Activated CD8-positive, alpha-beta T cell treated with anti-CD3 and anti-CD28 coated beads for 36 hours (primary cell): ENCODE results near the gene KCNN1. TPM values are rescaled to one million over a fixed set of nuclear protein-coding genes. Genes with fewer than 3 reads are reported as not detected.
A peak's percentile ranks its signal among the peaks of the same experiment; 100 is the strongest.
"Not testable (repeated sequence)": the region's sequence is repeated elsewhere in the genome, so short reads cannot be mapped to it uniquely, and the experiment has no call there.

Source experiments
- ATAC-seq: fragments of 200-7000 bp; cut with Tn5 transposase; one replicate; pipeline ENCODE4 v1.10.0; 2021; ENCODE audit warnings: mild to moderate bottlenecking, moderate library complexity
- CTCF ChIA-PET: fragments of 350-600 bp; sonication (Branson Sonifier 250); formaldehyde crosslinking; loops from one replicate; lab custom pipeline; 2021; ENCODE audit warnings: antibody characterized with exemption; lab: Charles Lee
- POLR2A ChIA-PET: fragments of 350-600 bp; sonication (Branson Sonifier 250); formaldehyde crosslinking; loops from one replicate; lab custom pipeline; 2021; ENCODE audit warnings: antibody characterized with exemption; lab: Charles Lee
- DNase-seq: peaks from one replicate; pipeline ENCODE4 v3.0.0-alpha.2; 2020
- H3K27ac Mint-ChIP-seq: one replicate; pipeline ENCODE4 v1.8.0; 2021; ENCODE audit warnings: mild to moderate bottlenecking, mixed read lengths
- H3K27me3 Mint-ChIP-seq: one replicate; pipeline ENCODE4 v1.8.0; 2021; ENCODE audit warnings: mixed read lengths
- H3K36me3 Mint-ChIP-seq: one replicate; pipeline ENCODE4 v1.8.0; 2021; ENCODE audit warnings: low read depth, mixed read lengths
- H3K4me1 Mint-ChIP-seq: one replicate; pipeline ENCODE4 v1.8.0; 2021; ENCODE audit warnings: low read depth, mixed read lengths
- H3K4me3 Mint-ChIP-seq: one replicate; pipeline ENCODE4 v1.8.0; 2021; ENCODE audit warnings: mild to moderate bottlenecking, moderate library complexity, mixed read lengths
- H3K9me3 Mint-ChIP-seq: one replicate; pipeline ENCODE4 v1.8.0; 2021; ENCODE audit warnings: mixed read lengths
- intact Hi-C: fragments of 100-400 bp; cut with micrococcal nuclease; formaldehyde crosslinking; loops from one replicate; pipeline ENCODE4 v1.10.0; 2022
- total RNA-seq, 2 experiments: library from RNA; stranded (reverse); gene quantifications; one replicate each; pipeline ENCODE4 v1.2.3, GENCODE V29; 2021
- TF ChIP-seq, protein P1 (sequence below): fragments of 200-600 bp; IDR thresholded peaks from one replicate; pipeline ENCODE4 v1.8.0; 2022; ENCODE audit warnings: antibody characterized with exemption, mild to moderate bottlenecking

KCNN1 gene
- 1 to 10 TPM in 1 of 2 experiments, under 1 TPM in 1; 0.25 to 1.7 TPM for total RNA-seq

DNA sequence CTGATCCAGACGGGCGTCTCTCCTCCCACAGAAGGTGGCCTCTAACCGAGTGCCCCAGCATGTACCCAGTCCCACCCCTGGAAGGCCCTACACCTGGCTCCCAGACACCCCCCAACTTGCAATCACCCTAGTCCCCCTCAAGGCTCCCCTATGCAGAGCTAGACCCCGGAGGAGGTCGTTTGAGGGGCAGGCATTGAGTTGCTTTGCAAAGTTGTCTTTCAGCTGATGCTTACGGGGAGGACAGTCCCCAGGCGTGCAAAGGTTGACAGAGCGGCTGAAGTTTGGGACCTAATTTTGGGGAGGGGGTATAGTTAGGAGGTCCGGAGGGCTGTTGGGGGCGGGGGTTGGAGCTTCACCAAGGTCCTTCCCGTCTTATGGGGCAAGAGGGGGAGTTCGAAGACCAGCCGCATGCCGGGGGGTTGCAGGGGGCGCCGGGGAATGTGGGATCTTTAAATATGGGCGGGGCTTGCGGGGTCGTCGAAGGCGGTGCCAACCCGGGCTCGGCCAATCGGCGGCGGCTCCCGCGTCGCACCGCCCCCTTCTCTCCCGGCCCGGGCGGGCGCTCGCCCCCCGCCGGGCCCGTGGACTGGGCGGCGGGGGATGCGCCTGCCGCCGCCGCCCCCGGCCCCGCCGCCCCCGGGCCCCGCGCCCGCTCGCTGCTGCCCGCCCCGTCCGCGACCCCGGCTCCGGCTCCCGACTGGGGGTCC is at the start of gene KCNN1:
KCNN1 (plus strand) TSS at position 558 of the 707 bp plus-strand sequence. CDS start 6,782 bp downstream, outside the sequence.
- Mint-ChIP-seq H3K27ac (no peak within 1 kb of the TSS), H3K4me3 (no peak within 1 kb of the TSS), H3K27me3 (peaks cover 37% of the 10 kb centered on the region), H3K36me3 (no peaks in the 10 kb centered on the region), H3K9me3 (no peaks in the 10 kb centered on the region), H3K4me1 (peaks cover 7% of the 10 kb centered on the region)
- DNase-seq (no peak), ATAC-seq (peak; percentile 35)
- TF ChIP-seq, protein P1, sequence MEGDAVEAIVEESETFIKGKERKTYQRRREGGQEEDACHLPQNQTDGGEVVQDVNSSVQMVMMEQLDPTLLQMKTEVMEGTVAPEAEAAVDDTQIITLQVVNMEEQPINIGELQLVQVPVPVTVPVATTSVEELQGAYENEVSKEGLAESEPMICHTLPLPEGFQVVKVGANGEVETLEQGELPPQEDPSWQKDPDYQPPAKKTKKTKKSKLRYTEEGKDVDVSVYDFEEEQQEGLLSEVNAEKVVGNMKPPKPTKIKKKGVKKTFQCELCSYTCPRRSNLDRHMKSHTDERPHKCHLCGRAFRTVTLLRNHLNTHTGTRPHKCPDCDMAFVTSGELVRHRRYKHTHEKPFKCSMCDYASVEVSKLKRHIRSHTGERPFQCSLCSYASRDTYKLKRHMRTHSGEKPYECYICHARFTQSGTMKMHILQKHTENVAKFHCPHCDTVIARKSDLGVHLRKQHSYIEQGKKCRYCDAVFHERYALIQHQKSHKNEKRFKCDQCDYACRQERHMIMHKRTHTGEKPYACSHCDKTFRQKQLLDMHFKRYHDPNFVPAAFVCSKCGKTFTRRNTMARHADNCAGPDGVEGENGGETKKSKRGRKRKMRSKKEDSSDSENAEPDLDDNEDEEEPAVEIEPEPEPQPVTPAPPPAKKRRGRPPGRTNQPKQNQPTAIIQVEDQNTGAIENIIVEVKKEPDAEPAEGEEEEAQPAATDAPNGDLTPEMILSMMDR = no peak
- intact Hi-C loops = no loop called here
- ChIA-PET POLR2A (interaction anchor here (1.6 kb wide), 1 partner anchor 14 kb away, joined by 5 read pairs; no protein-coding TSS in a partner anchor), CTCF (interaction anchor here (1.0 to 2.0 kb wide), 2 partner anchors 29 to 34 kb away, joined by 3 to 6 read pairs; partner anchors contain the start of gene CCDC124)

DNA sequence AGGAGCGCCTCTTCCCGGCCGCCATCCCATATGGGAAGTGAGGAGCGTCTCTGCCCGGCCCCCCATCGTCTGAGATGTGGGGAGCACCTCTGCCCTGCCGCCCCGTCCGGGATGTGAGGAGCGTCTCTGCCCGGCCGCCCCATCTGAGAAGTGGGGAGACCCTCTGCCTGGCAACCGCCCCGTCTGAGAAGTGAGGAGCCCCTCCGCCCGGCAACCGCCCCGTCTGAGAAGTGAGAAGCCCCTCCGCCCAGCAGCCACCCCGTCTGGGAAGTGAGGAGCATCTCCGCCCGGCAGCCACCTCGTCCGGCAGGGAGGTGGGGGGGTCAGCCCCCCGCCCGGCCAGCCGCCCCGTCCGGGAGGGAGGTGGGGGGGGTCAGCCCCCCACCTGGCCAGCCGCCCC is 48.8 kb upstream of the KCNN1 start:
- H3K4me3 Mint-ChIP-seq, ATAC-seq, H3K27me3 Mint-ChIP-seq, H3K27ac Mint-ChIP-seq, CTCF ChIA-PET, H3K4me1 Mint-ChIP-seq, H3K36me3 Mint-ChIP-seq, DNase-seq, POLR2A ChIA-PET, H3K9me3 Mint-ChIP-seq, intact Hi-C loops: not testable (repeated sequence)

DNA sequence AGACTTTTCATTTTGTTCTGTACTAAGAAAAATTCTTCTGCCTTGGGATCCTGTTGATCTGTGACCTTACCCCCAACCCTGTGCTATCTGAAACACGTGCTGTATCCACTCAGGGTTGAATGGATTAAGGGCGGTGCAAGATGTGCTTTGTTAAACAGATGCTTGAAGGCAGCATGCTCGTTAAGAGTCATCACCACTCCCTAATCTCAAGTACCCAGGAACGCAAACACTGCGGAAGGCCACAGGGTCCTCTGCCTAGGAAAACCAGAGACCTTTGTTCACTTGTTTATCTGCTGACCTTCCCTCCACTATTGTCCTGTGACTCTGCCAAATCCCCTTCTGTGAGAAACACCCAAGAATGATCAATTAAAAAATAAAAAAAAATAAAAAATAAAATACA is 47.8 kb upstream of the KCNN1 start:
- CTCF ChIA-PET = interaction anchor here (1.7 kb wide), 1 partner anchor 13 kb away, joined by 6 read pairs; the partner anchor contains the start of gene CCDC124
- H3K9me3 Mint-ChIP-seq, intact Hi-C loops: not testable (repeated sequence)

DNA sequence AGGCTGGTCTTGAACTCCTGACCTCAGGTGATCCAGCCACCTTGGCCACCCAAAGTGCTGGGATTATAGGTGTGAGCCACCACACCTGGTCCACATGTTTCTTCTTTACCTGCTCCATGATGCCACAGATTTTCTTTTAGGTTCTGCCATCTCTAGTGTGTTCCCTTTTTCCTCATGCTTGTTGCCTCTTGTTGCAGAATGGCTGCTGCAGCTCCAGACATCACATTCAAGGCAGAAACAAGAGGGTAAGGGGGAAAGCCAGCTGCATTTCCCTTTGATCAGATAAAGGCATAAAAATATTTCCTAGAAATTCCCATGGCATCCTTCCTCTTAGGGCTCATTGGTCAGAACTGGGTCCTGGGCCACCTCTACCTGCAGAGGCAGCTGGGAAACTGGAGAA is 46.4 kb upstream of the KCNN1 start:
- H3K27ac Mint-ChIP-seq = no peak overlapping the region
- intact Hi-C loops = no loop called here
- ATAC-seq (no peak), DNase-seq (no peak)
- H3K4me3 Mint-ChIP-seq = no peak overlapping the region
- ChIA-PET CTCF (interaction anchor here (1.7 kb wide), 1 partner anchor 12 kb away, joined by 6 read pairs; the partner anchor contains the start of gene CCDC124), POLR2A (interaction anchor here (1.2 kb wide), 1 partner anchor 59 kb away, joined by 3 read pairs; no protein-coding TSS in a partner anchor)
- H3K9me3 Mint-ChIP-seq = no peaks in the 10 kb centered on the region
- TF ChIP-seq, protein P1 = no peak
- H3K36me3 Mint-ChIP-seq = no peaks in the 10 kb centered on the region
- no peaks in the 10 kb centered on the region for H3K27me3 Mint-ChIP-seq
- H3K4me1 Mint-ChIP-seq = no peaks in the 10 kb centered on the region

More for the DNA sequence above, 47.8 kb upstream of the KCNN1 start:
- H3K27me3 Mint-ChIP-seq, H3K36me3 Mint-ChIP-seq, DNase-seq, ATAC-seq, H3K27ac Mint-ChIP-seq, POLR2A ChIA-PET, H3K4me1 Mint-ChIP-seq, H3K4me3 Mint-ChIP-seq: not testable (repeated sequence)

DNA sequence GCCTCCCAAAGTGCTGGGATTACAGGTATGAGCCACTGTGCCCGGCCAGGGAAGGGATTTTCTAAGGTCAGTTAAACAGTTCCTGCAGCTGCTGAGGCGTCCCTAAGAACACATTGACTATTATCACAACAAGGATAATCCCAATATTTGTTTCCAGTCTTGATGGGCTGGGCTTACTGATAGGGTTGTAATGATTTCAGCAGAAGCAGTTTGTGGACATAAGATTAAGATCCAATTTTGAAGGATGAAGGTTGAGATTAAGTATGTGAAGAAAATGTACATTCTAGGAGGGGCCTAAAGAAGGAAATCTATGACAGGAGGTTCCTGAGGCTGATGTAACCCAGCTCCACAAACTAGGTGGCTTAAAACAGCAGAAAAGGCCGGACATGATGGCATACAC is 44.8 kb upstream of the KCNN1 start:
- Mint-ChIP-seq H3K9me3 (no peaks in the 10 kb centered on the region), H3K27ac (no peak overlapping the region), H3K4me1 (no peaks in the 10 kb centered on the region), H3K27me3 (peaks cover 2% of the 10 kb centered on the region), H3K4me3 (no peak overlapping the region), H3K36me3 (no peaks in the 10 kb centered on the region)
- ATAC-seq (no peak), DNase-seq (no peak)
- intact Hi-C loops = no loop called here
- TF ChIP-seq, protein P1 = no peak
- ChIA-PET POLR2A (no interaction called here), CTCF (no interaction called here)

DNA sequence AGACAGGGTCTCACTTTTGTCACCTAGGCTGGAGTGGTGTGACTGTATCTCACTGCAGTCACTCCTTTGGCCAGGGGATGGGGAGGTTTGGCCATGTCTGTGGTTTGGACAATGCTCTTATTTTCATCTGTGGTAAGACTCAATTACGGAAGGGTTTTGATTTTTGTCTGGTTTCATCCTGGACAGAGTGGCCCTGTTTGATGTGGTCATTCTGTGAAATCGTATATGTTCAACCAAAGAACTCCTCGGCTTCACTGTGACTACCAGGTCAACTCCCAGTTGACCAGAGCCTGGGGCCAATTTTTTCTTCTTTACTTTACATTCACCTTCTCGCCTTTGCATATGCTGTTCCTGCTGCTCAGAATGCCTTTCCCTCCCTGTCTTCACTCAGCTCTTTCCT is 40.9 kb upstream of the KCNN1 start:
- no peak overlapping the region for H3K27ac Mint-ChIP-seq
- DNase-seq (no peak), ATAC-seq (no peak)
- TF ChIP-seq, protein P1 = no peak
- no peaks in the 10 kb centered on the region for H3K9me3 Mint-ChIP-seq
- H3K4me1 Mint-ChIP-seq = peaks cover 7% of the 10 kb centered on the region
- H3K27me3 Mint-ChIP-seq = peaks cover 3% of the 10 kb centered on the region
- no peak overlapping the region for H3K4me3 Mint-ChIP-seq
- intact Hi-C loops = no loop called here
- POLR2A ChIA-PET = interaction anchor here (1.7 kb wide), 1 partner anchor 66 kb away, joined by 4 read pairs; the partner anchor contains the start of gene RPL18A
- CTCF ChIA-PET = no interaction called here
- no peaks in the 10 kb centered on the region for H3K36me3 Mint-ChIP-seq
